Heart right ventricle (tissue), 16 donors: ENCODE measurements around the gene SGCG. TPM values are rescaled to one million over a fixed set of nuclear protein-coding genes. Genes with fewer than 3 reads are reported as not detected.

Experiments used
- ATAC-seq, 8 donors: fragments of 200-7000 bp; cut with Tn5 transposase; one replicate each; pipeline ENCODE4 v1.9.1; 2020; ENCODE audit warnings: mild to moderate bottlenecking in 8 of 8, moderate library complexity in 8 of 8, moderate number of reproducible peaks in 1 of 8
- DNase-seq, 2 donors: peaks; one replicate each; pipeline ENCODE4 v3.0.0-alpha.2; 2020
- H3K27ac ChIP-seq, 10 donors: fragments of 200-600 bp; sonication (generic) in 2 of 10; one replicate each; pipeline versions ENCODE4 v1.5.0 to v1.8.0; 2020 to 2022; ENCODE audit warnings: mild to moderate bottlenecking in 3 of 10
- H3K27me3 ChIP-seq, 7 donors: fragments of 200-600 bp; one replicate each; pipeline ENCODE4 v1.8.0; 2021 to 2022; ENCODE audit warnings: mild to moderate bottlenecking in 2 of 7
- H3K36me3 ChIP-seq, 9 donors: fragments of 200-600 bp; sonication (generic) in 1 of 9; one replicate each; pipeline versions ENCODE4 v1.5.0 to v1.8.0; 2020 to 2022; ENCODE audit warnings: mild to moderate bottlenecking in 2 of 9
- H3K4me1 ChIP-seq, 9 donors: fragments of 200-600 bp; sonication (generic) in 1 of 9; one replicate each; pipeline versions ENCODE4 v1.5.0 to v1.8.0; 2020 to 2022; ENCODE audit warnings: mild to moderate bottlenecking in 4 of 9
- H3K4me3 ChIP-seq, 10 donors: fragments of 200-600 bp; sonication (generic) in 2 of 10; one replicate each; pipeline versions ENCODE4 v1.5.0 to v1.8.0; 2020 to 2022; ENCODE audit warnings: mild to moderate bottlenecking in 7 of 10, moderate library complexity in 2 of 10
- H3K9me3 ChIP-seq, 11 donors: fragments of 200-600 bp in 10 of 11; sonication (generic) in 2 of 11; one replicate each; pipeline versions ENCODE4 v1.5.0 to v1.8.0; 2013 to 2022; ENCODE audit warnings: mild to moderate bottlenecking in 2 of 11, control low read depth in 1 of 11, moderate library complexity in 1 of 11
- WGBS, 2 donors: extraction: QIAGEN DNeasy Blood & Tissue Kit; methylation state at CpG; one replicate each; pipeline ENCODE4 v1.1.7; 2013; ENCODE audit warnings: inconsistent platforms in 1 of 2; 5-methylcytosine and 5-hydroxymethylcytosine counted together
- intact Hi-C, 10 donors: fragments of 100-400 bp; cut with DNase I; formaldehyde crosslinking; loops; one replicate each; pipeline versions ENCODE4 v1.11.1 to v1.14.2; 2022
- polyA plus RNA-seq, 2 donors: library from polyadenylated mRNA; stranded (reverse); fragments of 200-250 nt; gene quantifications; one replicate each; pipeline ENCODE4 v1.2.3, GENCODE V29; 2013
- total RNA-seq, 10 donors: library from RNA; stranded (reverse); fragmentation: NEBNext Ultra II Directional in 3 of 10; extraction: Animal tissue kit (Norgen Biotek cat#: 25700) in 3 of 10; gene quantifications; one replicate each; pipeline versions ENCODE4 v1.2.1 to v1.2.4, GENCODE V29; 2021 to 2023
- TF ChIP-seq, protein P1 (sequence below), 9 donors: fragments of 200-600 bp; sonication (generic) in 2 of 9; IDR thresholded peaks; one replicate each; pipeline versions ENCODE4 v1.5.0 to v1.8.0; 2021 to 2022; ENCODE audit warnings: antibody characterized with exemption in 9 of 9, mild to moderate bottlenecking in 5 of 9, moderate library complexity in 1 of 9
- donor health status: Arrhythmogenic right ventricular cardiomyopathy.
- donor health status: ischemic (EF 13 %, LVEDD 7.1; RV severe dilation, severe dysfunction).
- donor health status: healthy with polysubstance abuse.
- donor health status: DM: no; HTN: yes; CAD: no.
- donor health status: DM: no; HTN: no; CAD: no.
- donor health status: ischemic (EF 25% LVEDD 6.9; RV normal size, moderate dysfunction).
- donor health status: ischemic (EF 25% LVEDD 5.7; RV mildly dilated, moderate dysfunction).
- donor health status: healthy.
- donor health status: DM: yes; HTN: yes; CAD: no.
- donor health status: Ischemic cardiomyopathy.
- donor health status: ischemic (EF 35%, LVEDD 5.7; RV mildly dilated, moderate dysfunction).
- donor health status: nonischemic (EF 11% LVEDD 7.7; RV severe dilation, severe dysfunction).
- donor health status: DM: yes; HTN: yes; CAD: no.
- donor health status: PGD.
- donor health status: ischemic (EF 29% LVEDD 5.4; RV normal size, mild dysfunction).
- donor health status: nonischemic (EF 23%, LVEDD 6.1; RV moderate dilation, normal function).

The SGCG gene
- total and polyA plus RNA-seq, 12 donors = 26.9 to 191 (median 149) TPM

DNA sequence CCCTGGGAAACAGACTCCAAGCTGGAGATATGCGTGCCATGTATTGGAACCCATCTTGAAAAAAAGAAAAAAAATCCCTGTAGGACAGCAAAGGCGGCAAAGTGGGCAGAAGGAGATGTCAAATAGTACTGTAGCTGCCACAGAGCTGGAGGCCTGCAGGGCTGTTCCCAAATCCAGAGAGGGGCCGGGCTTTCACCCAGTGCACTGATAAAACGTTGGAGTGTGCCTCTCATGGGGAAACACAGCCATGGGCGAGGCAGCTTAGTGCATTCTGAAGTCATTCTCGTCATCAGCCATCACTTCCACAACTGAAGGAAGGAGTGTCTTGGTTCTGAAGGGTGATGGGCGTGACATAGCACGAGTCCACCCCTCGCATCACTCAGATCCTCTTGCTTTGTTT, 4.8 kb downstream of the SGCG start:
- intact Hi-C loops = no loop called here
- WGBS, 2 donors = 59 to 66% methylated on average over 9 of the region's 9 CpGs
- Histone ChIP-seq H3K4me3 (no peak overlapping the region), H3K36me3 (no peaks in the 10 kb centered on the region), H3K27ac (peak overlapping the region in 6 of 10 donors; percentile 35 to 81 (median 40)), H3K27me3 (no peaks in the 10 kb centered on the region), H3K4me1 (peaks cover 0 to 50% (median 4%) of the 10 kb centered on the region in 9 donors), H3K9me3 (no peaks in the 10 kb centered on the region)
- DNase-seq (no peak), ATAC-seq (peak in 7 of 8 donors; percentile 36 to 72 (median 52))
- TF ChIP-seq, protein P1, sequence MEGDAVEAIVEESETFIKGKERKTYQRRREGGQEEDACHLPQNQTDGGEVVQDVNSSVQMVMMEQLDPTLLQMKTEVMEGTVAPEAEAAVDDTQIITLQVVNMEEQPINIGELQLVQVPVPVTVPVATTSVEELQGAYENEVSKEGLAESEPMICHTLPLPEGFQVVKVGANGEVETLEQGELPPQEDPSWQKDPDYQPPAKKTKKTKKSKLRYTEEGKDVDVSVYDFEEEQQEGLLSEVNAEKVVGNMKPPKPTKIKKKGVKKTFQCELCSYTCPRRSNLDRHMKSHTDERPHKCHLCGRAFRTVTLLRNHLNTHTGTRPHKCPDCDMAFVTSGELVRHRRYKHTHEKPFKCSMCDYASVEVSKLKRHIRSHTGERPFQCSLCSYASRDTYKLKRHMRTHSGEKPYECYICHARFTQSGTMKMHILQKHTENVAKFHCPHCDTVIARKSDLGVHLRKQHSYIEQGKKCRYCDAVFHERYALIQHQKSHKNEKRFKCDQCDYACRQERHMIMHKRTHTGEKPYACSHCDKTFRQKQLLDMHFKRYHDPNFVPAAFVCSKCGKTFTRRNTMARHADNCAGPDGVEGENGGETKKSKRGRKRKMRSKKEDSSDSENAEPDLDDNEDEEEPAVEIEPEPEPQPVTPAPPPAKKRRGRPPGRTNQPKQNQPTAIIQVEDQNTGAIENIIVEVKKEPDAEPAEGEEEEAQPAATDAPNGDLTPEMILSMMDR (IDR thresholded peaks at IDR 0.05) = no peak

DNA sequence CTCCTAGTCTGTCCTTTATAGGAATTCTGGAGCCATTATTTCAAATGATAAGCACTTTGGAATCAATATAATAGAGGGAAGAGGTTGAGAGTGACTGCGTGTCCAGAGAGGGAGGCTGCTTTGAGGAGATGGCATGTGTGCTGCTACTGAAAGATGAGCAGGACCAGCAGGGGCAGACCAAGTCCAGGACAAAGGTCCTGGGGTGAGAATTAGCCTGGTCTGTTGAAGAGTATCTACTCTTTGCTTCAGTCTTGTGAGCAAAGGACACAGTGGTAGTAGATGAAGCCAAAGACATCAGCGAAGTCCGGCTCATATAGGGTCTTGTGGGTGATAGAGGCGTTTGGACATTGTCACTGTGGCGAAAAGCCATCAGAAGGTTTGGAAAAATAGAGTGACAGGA, 21.1 kb downstream of the SGCG start:
- Histone ChIP-seq H3K36me3 (peaks cover 0 to 8% (median 0%) of the 10 kb centered on the region in 9 donors), H3K4me3 (no peak overlapping the region), H3K4me1 (peaks cover 0 to 9% (median 0%) of the 10 kb centered on the region in 9 donors), H3K27me3 (no peaks in the 10 kb centered on the region), H3K9me3 (peaks cover 0 to 5% (median 1%) of the 10 kb centered on the region in 11 donors), H3K27ac (no peak overlapping the region)
- 83 to 90% methylated on average over 5 of the region's 5 CpGs for WGBS, 2 donors
- no peak for DNase-seq
- TF ChIP-seq, protein P1 (IDR thresholded peaks at IDR 0.05) = no peak
- intact Hi-C loops = no loop called here
- peak in 1 of 8 donors; percentile 69 for ATAC-seq

DNA sequence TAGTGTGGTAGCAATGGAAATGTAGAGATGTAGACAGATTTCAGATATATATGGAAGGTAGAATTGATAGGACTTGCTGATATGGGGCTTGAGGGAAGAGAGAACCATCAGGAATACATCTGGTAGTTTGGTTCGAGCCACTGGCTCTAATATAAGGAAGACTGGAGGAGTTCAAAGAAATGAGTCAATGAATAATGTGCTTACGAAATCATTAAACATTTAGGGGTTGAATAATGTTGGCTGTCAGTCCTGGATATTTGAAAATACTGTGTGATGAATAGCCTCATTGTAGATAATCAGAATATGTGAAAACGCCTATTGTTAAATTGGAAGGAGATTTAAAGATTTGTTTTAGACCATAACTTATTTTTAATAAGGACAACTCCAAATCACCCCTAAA, 21.6 kb downstream of the SGCG start:
- ATAC-seq (no peak), DNase-seq (no peak)
- Histone ChIP-seq H3K4me3 (no peak overlapping the region), H3K27ac (no peak overlapping the region), H3K4me1 (peaks cover 0 to 9% (median 0%) of the 10 kb centered on the region in 9 donors), H3K36me3 (peaks cover 0 to 9% (median 0%) of the 10 kb centered on the region in 9 donors), H3K9me3 (peaks cover 0 to 8% (median 5%) of the 10 kb centered on the region in 11 donors), H3K27me3 (no peaks in the 10 kb centered on the region)
- TF ChIP-seq, protein P1 (IDR thresholded peaks at IDR 0.05) = no peak
- 56 to 59% methylated on average over 3 of the region's 3 CpGs for WGBS, 2 donors
- intact Hi-C loops = no loop called here

DNA sequence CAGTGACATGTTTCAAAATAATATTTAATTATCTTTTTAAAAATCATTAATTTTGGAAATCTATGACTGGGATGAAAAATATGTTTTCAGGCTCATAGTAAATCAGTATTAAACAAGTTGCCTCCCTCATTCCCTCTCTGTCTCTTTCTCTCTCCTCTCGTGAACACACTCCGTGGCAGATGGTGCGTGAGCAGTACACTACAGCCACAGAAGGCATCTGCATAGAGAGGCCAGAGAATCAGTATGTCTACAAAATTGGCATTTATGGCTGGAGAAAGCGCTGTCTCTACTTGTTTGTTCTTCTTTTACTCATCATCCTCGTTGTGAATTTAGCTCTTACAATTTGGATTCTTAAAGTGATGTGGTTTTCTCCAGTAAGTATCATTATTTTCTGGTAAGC, 22.7 kb downstream of the SGCG start:
- intact Hi-C loops = no loop called here
- WGBS, 2 donors = 74 to 81% methylated on average over 5 of the region's 5 CpGs
- ATAC-seq (no peak), DNase-seq (no peak)
- Histone ChIP-seq H3K27ac (no peak overlapping the region), H3K9me3 (peaks cover 0 to 9% (median 5%) of the 10 kb centered on the region in 11 donors), H3K4me3 (no peak overlapping the region), H3K4me1 (peaks cover 0 to 9% (median 0%) of the 10 kb centered on the region in 9 donors), H3K27me3 (no peaks in the 10 kb centered on the region), H3K36me3 (peaks cover 0 to 11% (median 0%) of the 10 kb centered on the region in 9 donors)
- TF ChIP-seq, protein P1 (IDR thresholded peaks at IDR 0.05) = no peak
